Spleen (tissue), 7 donors: ENCODE data around the gene FHIT.

Experiments
- CTCF ChIP-seq, 11 experiments: fragments of 200-600 bp in 7 of 11; fragments of 450-650 bp in 4 of 11; sonication (generic) in 4 of 11; IDR thresholded peaks in 8 of 11; conservative IDR thresholded peaks in 3 of 11; 1 replicate in 7 of 11; 2 replicates in 4 of 11; pipeline versions ENCODE4 v1.4.0 to v1.8.0; 2016 to 2021; ENCODE audit warnings: antibody characterized with exemption in 11 of 11, inconsistent platforms in 4 of 11, mild to moderate bottlenecking in 1 of 11
- POLR2AphosphoS5 ChIP-seq, 3 donors: sonication (generic); formaldehyde crosslinking; IDR thresholded peaks; one replicate each; pipeline ENCODE4 v1.5.1; 2017; ENCODE audit warnings: antibody characterized with exemption in 3 of 3
- donor health status: DM: no; HTN: no; CAD: no; lungs with moderate emphysema.
- donor health status: DM: no; HTN: no; CAD: no.
- donor health status: DM: no; HTN: no; CAD: no.

GRCh38 chr3:60403866-60404265 is 847.4 kb downstream of the FHIT start:
- TF ChIP-seq CTCF (IDR thresholded peaks at IDR 0.05 in 8 of 11, conservative IDR thresholded peaks at IDR 0.05 in 3 of 11) (no peak), POLR2AphosphoS5 (IDR thresholded peaks at IDR 0.05) (no peak)
